ENCODE data around the gene GTF2A2.
"Not testable (repeated sequence)": the region's sequence is repeated elsewhere in the genome, so short reads cannot be mapped to it uniquely, and the experiment has no call there.

Gene GTF2A2

GRCh38 chr15:59656897-59657634 is at the start of gene GTF2A2:
Gene GTF2A2, minus strand, starts transcription at chr15:59657515. Its CDS starts 5,238 bp downstream, at chr15:59652277.
- CTCF ChIA-PET: interaction anchor here (0.7 kb wide), 1 partner anchor 26 kb away, joined by 4 read pairs; no protein-coding TSS in a partner anchor
- peak within 1 kb of the TSS; percentile 79 for H3K27ac ChIP-seq
- no peak for TF ChIP-seq CTCF (conservative IDR thresholded peaks at IDR 0.05; ENCODE audit: low read depth)

GRCh38 chr15:59703979-59704796 is 46.9 kb upstream of the GTF2A2 start:
- ChIA-PET POLR2A (ENCODE audit: low non-redundant PET) (no interaction called here), CTCF (interaction anchor here (0.6 kb wide), 1 partner anchor 191 kb away, joined by 3 read pairs; no protein-coding TSS in a partner anchor)
- no peak overlapping the region for H3K27ac ChIP-seq
- no peak for DNase-seq (ENCODE audit: low spot score)
- no peak for TF ChIP-seq CTCF (conservative IDR thresholded peaks at IDR 0.05; ENCODE audit: low read depth)

More at GRCh38 chr15:59656897-59657634, at the start of gene GTF2A2:
- DNase-seq (ENCODE audit: low spot score): peak; percentile 98
- POLR2A ChIA-PET (ENCODE audit: low non-redundant PET): no interaction called here

GRCh38 chr15:59702351-59702750 is 45.0 kb upstream of the GTF2A2 start:
- TF ChIP-seq CTCF (conservative IDR thresholded peaks at IDR 0.05; ENCODE audit: low read depth): no peak
- DNase-seq (ENCODE audit: low spot score): no peak
- POLR2A ChIA-PET (ENCODE audit: low non-redundant PET): interaction anchor here (0.5 kb wide), 1 partner anchor 13 kb away, joined by 7 read pairs; no protein-coding TSS in a partner anchor
- CTCF ChIA-PET: no interaction called here
- no peak overlapping the region for H3K27ac ChIP-seq

- no peak for TF ChIP-seq CTCF (conservative IDR thresholded peaks at IDR 0.05; ENCODE audit: low read depth)
- ChIA-PET POLR2A (ENCODE audit: low non-redundant PET) (interaction anchor here (0.5 kb wide), 1 partner anchor 12 kb away, joined by 7 read pairs; no protein-coding TSS in a partner anchor), CTCF (no interaction called here)
- no peak overlapping the region for H3K27ac ChIP-seq
- no peak for DNase-seq (ENCODE audit: low spot score)
These were observed 44.6 kb upstream of the GTF2A2 start for GRCh38 chr15:59701880-59702279.

GRCh38 chr15:59699810-59700431 is 42.6 kb upstream of the GTF2A2 start:
- ChIA-PET CTCF (interaction anchor here (0.6 to 1.7 kb wide), 3 partner anchors 9 to 788 kb away, joined by 3 to 4 read pairs (median 3); no protein-coding TSS in a partner anchor), POLR2A (ENCODE audit: low non-redundant PET) (no interaction called here)
- H3K27ac ChIP-seq: no peak overlapping the region
- TF ChIP-seq CTCF (conservative IDR thresholded peaks at IDR 0.05; ENCODE audit: low read depth): no peak
- peak; percentile 77 for DNase-seq (ENCODE audit: low spot score)

GRCh38 chr15:59698065-59698464 is 40.8 kb upstream of the GTF2A2 start:
- H3K27ac ChIP-seq; POLR2A ChIA-PET (ENCODE audit: low non-redundant PET); DNase-seq (ENCODE audit: low spot score); CTCF ChIA-PET: not testable (repeated sequence)
